K562 (cell line): ENCODE results near the gene TAT. TPM values are rescaled to one million over a fixed set of nuclear protein-coding genes. Genes with fewer than 3 reads are reported as not detected.
"Not testable (repeated sequence)": the region's sequence is repeated elsewhere in the genome, so short reads cannot be mapped to it uniquely, and the experiment has no call there.

Source experiments
- ATAC-seq: fragments of 200-7000 bp; cut with Tn5 transposase; 3 replicates; pipeline ENCODE4 v1.9.1; 2020; ENCODE audit warnings: moderate library complexity
- BruUV-seq: library from RNA; stranded (reverse); fragments of 400-500 nt; replicated peaks from 2 replicates; lab custom pipeline; 2021; lab: Mats Ljungman, UMichigan
- CTCF ChIA-PET: fragments of 300-600 bp; formaldehyde crosslinking; extraction: SDS; loops from one replicate; lab custom pipeline; 2021; ENCODE audit warnings: low intra/inter-chr PET ratio; lab: Yijun Ruan, JAX
- POLR2A ChIA-PET: fragments of 300-600, 350-650 bp; sonication (Branson Sonifier 250); formaldehyde crosslinking; extraction: SDS; loops from one replicate; lab custom pipeline; 2021; ENCODE audit warnings: antibody characterized with exemption, inconsistent platforms; lab: Yijun Ruan, JAX
- DNase-seq, 4 experiments: peaks; one replicate each; pipeline versions ENCODE4 v3.0.0 to v3.0.0-alpha.2; 2011 to 2018; ENCODE audit warnings: low spot score in 3 of 4, mixed read lengths in 3 of 4; ENCODE audit errors: extremely low read depth in 1 of 4
- FAIRE-seq: peaks from 2 replicates; lab custom pipeline; 2011; peaks lifted over from hg19 to GRCh38; lab: Jason Lieb, UNC
- H2AFZ ChIP-seq: 2 replicates; pipeline ENCODE4 v1.6.0; 2011; ENCODE audit warnings: low read depth, low read length, control low read depth, inconsistent platforms
- H3K27ac ChIP-seq: fragments of 200-600 bp; 3 replicates; pipeline ENCODE4 v1.8.0; 2011; ENCODE audit warnings: low read depth, mild to moderate bottlenecking, control low read depth, inconsistent platforms, low read length, moderate library complexity, mixed read lengths; ENCODE audit errors: extremely low read depth
- H3K27me3 ChIP-seq, 2 experiments: fragments of 300-600 bp in 1 of 2; 2 replicates in 1 of 2; 3 replicates in 1 of 2; pipeline versions ENCODE4 v1.6.0 to v1.8.0; 2011; ENCODE audit warnings: inconsistent platforms in 2 of 2, low read length in 2 of 2, mild to moderate bottlenecking in 1 of 2, mixed read lengths in 1 of 2, moderate library complexity in 1 of 2; ENCODE audit not compliant: control insufficient read depth in 2 of 2, insufficient read depth in 2 of 2
- H3K36me3 ChIP-seq: fragments of 300-600 bp; 3 replicates; pipeline ENCODE4 v1.8.0; 2011; ENCODE audit warnings: mild to moderate bottlenecking, low read length, inconsistent platforms; ENCODE audit not compliant: control insufficient read depth, insufficient read depth
- H3K4me1 ChIP-seq, 2 experiments: fragments of 200-600 bp in 1 of 2; replicated peaks in 1 of 2; 2 replicates in 1 of 2; 3 replicates in 1 of 2; pipeline versions ENCODE4 v1.5.1 to v1.8.0; 2011; ENCODE audit warnings: inconsistent platforms in 2 of 2, low read length in 2 of 2, mild to moderate bottlenecking in 1 of 2, mixed read lengths in 1 of 2, moderate library complexity in 1 of 2; ENCODE audit not compliant: control insufficient read depth in 2 of 2, insufficient read depth in 2 of 2
- H3K4me2 ChIP-seq: 2 replicates; pipeline ENCODE4 v1.6.1; 2011; ENCODE audit warnings: low read length, control low read depth, inconsistent platforms, mixed read lengths; ENCODE audit not compliant: insufficient read depth
- H3K4me3 ChIP-seq: fragments of 200-600 bp; sonication (generic), shearing (Covaris generic); 2 replicates; pipeline ENCODE4 v1.5.1; 2016; ENCODE audit warnings: control low read depth, inconsistent platforms
- H3K79me2 ChIP-seq: fragments of 200-600 bp; 3 replicates; pipeline ENCODE4 v1.8.0; 2011; ENCODE audit warnings: low read length, inconsistent platforms; ENCODE audit not compliant: control insufficient read depth, insufficient read depth
- H3K9ac ChIP-seq, 2 experiments: 2 replicates each; pipeline versions ENCODE4 v1.6.0 to v1.6.1; 2011; ENCODE audit warnings: low read depth in 2 of 2, low read length in 2 of 2, control low read depth in 1 of 2, inconsistent platforms in 1 of 2, mild to moderate bottlenecking in 1 of 2, mixed read lengths in 1 of 2; ENCODE audit not compliant: insufficient read depth in 1 of 2
- H3K9me1 ChIP-seq: one replicate; pipeline ENCODE4 v1.6.0; 2011; ENCODE audit warnings: inconsistent platforms, mild to moderate bottlenecking, low read length, moderate library complexity; ENCODE audit not compliant: control insufficient read depth, insufficient read depth
- H3K9me3 ChIP-seq: replicated peaks from 2 replicates; pipeline ENCODE4 v1.5.1; 2011; ENCODE audit warnings: low read depth, low read length, inconsistent platforms; ENCODE audit not compliant: control insufficient read depth, insufficient read depth
- H4K20me1 ChIP-seq: replicated peaks from 2 replicates; pipeline ENCODE4 v1.6.1; 2011; ENCODE audit warnings: low read length, inconsistent platforms, mixed read lengths; ENCODE audit not compliant: control insufficient read depth, insufficient read depth
- CTCF ChIP-seq, 3 experiments: IDR thresholded peaks in 2 of 3; conservative IDR thresholded peaks in 1 of 3; 2 replicates each; pipeline ENCODE4 v1.5.1; 2011 to 2012; ENCODE audit warnings: low read length in 3 of 3, mild to moderate bottlenecking in 3 of 3, control low read depth in 2 of 3, improper control_type of control experiment in 1 of 3, inconsistent platforms in 1 of 3, low read depth in 1 of 3, mixed read lengths in 1 of 3, moderate library complexity in 1 of 3; ENCODE audit not compliant: insufficient read depth in 2 of 3
- NRF1 ChIP-seq, 2 experiments: fragments of 450-650 bp; IDR thresholded peaks in 1 of 2; conservative IDR thresholded peaks in 1 of 2; 2 replicates each; pipeline ENCODE4 v1.6.1; 2014; ENCODE audit warnings: mild to moderate bottlenecking in 2 of 2
- ZNF384 ChIP-seq: IDR thresholded peaks from 2 replicates; pipeline ENCODE4 v1.6.1; 2012; ENCODE audit warnings: low read depth, low read length, improper control_type of control experiment
- WGBS: fragments of 100-300 bp; shearing (Covaris generic); methylation state at CpG from one replicate; pipeline ENCODE4 v1.1.6; 2016; ENCODE audit warnings: low coverage, mixed read lengths; ENCODE audit not compliant: insufficient coverage; ENCODE audit errors: missing lambda C conversion rate; 5-methylcytosine and 5-hydroxymethylcytosine counted together
- in situ Hi-C: fragments of 300-500 bp; cut with MboI; formaldehyde crosslinking; loops from 4 replicates; pipeline ENCODE4 v1.15.0; 2018; ENCODE audit warnings: inconsistent platforms, mixed read lengths
- intact Hi-C: fragments of 100-400 bp; cut with micrococcal nuclease; formaldehyde crosslinking; loops from 2 replicates; pipeline ENCODE4 v1.14.2; 2022
- polyA plus RNA-seq, 8 experiments: library from polyadenylated mRNA; depleted of rRNA in 4 of 8; stranded (reverse) in 5 of 8; unstranded in 3 of 8; fragments of >200 nt; fragmentation: Nextera tagmentation in 2 of 8; fragmentation: Illumina TruSeq in 1 of 8; extraction: Ambion mirVana in 2 of 8; extraction: Trizol in 1 of 8; gene quantifications; 2 replicates each; pipeline versions ENCODE4 v1.2.1 to v1.2.3, GENCODE V29; 2011 to 2014; ENCODE audit warnings: inconsistent platforms in 1 of 8, missing spikeins in 1 of 8
- total RNA-seq, 7 experiments: library from RNA; depleted of rRNA in 6 of 7; stranded (reverse); fragments of >200 nt in 6 of 7; fragmentation: Illumina TruSeq in 2 of 7; extraction: Trizol in 2 of 7; gene quantifications; 2 replicates each; pipeline versions ENCODE4 v1.2.1 to v1.2.3, GENCODE V29; 2011 to 2021; ENCODE audit warnings: low replicate concordance in 1 of 7

TAT gene
- total and polyA plus RNA-seq, 9 of the 15 experiments (the other 6 are each of a cell fraction or from before 2014, with no cell fraction given), result 0.04 to 0.24 (median 0.04) TPM; not detected in 6

GRCh38 chr16:71614956-71615355 lies 38.1 kb upstream of the TAT start:
- H3K4me1 ChIP-seq, H3K4me2 ChIP-seq, in situ Hi-C loops, H3K9me1 ChIP-seq, H3K9me3 ChIP-seq, H3K9ac ChIP-seq, H3K79me2 ChIP-seq, H2AFZ ChIP-seq, FAIRE-seq, H4K20me1 ChIP-seq, DNase-seq, H3K27ac ChIP-seq, H3K36me3 ChIP-seq, H3K4me3 ChIP-seq, BruUV-seq: not testable (repeated sequence)
- POLR2A ChIA-PET, result interaction anchor here (1.2 kb wide), 1 partner anchor 8 kb away, joined by 4 read pairs; no protein-coding TSS in a partner anchor
- ATAC-seq, result peak; percentile 50
- peak; percentile 62; the same call in 1 of the 2 replicates for TF ChIP-seq ZNF384
- TF ChIP-seq CTCF (IDR thresholded peaks at IDR 0.05 in 2 of 3, conservative IDR thresholded peaks at IDR 0.05 in 1 of 3; ENCODE audit: insufficient read depth in 2 of 3, low read depth in 1 of 3, low read length in 3 of 3), result peak in 1 of 3 experiments; percentile 17; a peak in 1 of 6 replicates
- TF ChIP-seq NRF1 (conservative IDR thresholded peaks at IDR 0.05 in 1 of 2, IDR thresholded peaks at IDR 0.05 in 1 of 2), result peak; percentile 69 to 76
- H3K27me3 ChIP-seq, result peaks cover 3 to 26% of the 10 kb centered on the region in 2 experiments; a peak in 3 of 5 replicates
- WGBS, result 6% methylated on average over 5 of the region's 8 CpGs
- intact Hi-C loops, result loop anchor here (10.0 kb wide), 1 partner anchor 350 kb away; no protein-coding TSS in a partner anchor
- CTCF ChIA-PET, result interaction anchor here (1.1 kb wide), 1 partner anchor 347 kb away, joined by 3 read pairs; no protein-coding TSS in a partner anchor
